OCI-LY7 (cell line): Measurements from ENCODE around the gene ABCC3.

Experiments
- EZH2phosphoT487 ChIP-seq: fragments of 200-600 bp; sonication (generic); IDR thresholded peaks from 2 replicates; pipeline ENCODE4 v1.6.1; 2018; ENCODE audit warnings: low read depth, borderline replicate concordance, mild to moderate bottlenecking, mixed run types, antibody characterized with exemption, low read length, moderate library complexity, mixed read lengths
- TF ChIP-seq, protein P1 (sequence below): fragments of 200-600 bp; sonication (generic); conservative IDR thresholded peaks from 2 replicates; pipeline ENCODE4 v1.5.1; 2014; ENCODE audit warnings: mild to moderate bottlenecking, antibody characterized with exemption, low read length, moderate library complexity, mixed read lengths

GRCh38 chr17:50658616-50659015, 23.9 kb downstream of the ABCC3 start:
- TF ChIP-seq, protein P1, sequence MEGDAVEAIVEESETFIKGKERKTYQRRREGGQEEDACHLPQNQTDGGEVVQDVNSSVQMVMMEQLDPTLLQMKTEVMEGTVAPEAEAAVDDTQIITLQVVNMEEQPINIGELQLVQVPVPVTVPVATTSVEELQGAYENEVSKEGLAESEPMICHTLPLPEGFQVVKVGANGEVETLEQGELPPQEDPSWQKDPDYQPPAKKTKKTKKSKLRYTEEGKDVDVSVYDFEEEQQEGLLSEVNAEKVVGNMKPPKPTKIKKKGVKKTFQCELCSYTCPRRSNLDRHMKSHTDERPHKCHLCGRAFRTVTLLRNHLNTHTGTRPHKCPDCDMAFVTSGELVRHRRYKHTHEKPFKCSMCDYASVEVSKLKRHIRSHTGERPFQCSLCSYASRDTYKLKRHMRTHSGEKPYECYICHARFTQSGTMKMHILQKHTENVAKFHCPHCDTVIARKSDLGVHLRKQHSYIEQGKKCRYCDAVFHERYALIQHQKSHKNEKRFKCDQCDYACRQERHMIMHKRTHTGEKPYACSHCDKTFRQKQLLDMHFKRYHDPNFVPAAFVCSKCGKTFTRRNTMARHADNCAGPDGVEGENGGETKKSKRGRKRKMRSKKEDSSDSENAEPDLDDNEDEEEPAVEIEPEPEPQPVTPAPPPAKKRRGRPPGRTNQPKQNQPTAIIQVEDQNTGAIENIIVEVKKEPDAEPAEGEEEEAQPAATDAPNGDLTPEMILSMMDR = no peak
- no peak for TF ChIP-seq EZH2phosphoT487
